ENCODE data around the gene ZMYM3.

- TF ChIP-seq CTCF (conservative IDR thresholded peaks at IDR 0.05), result no peak
- no peak for TF ChIP-seq ZFX (IDR thresholded peaks at IDR 0.05)
These were observed 55.9 kb downstream of the ZMYM3 start for GRCh38 chrX:71198066-71198465.
